ENCODE data around the gene LIPJ. TPM values are rescaled to one million over a fixed set of nuclear protein-coding genes. Genes with fewer than 3 reads are reported as not detected.

The LIPJ gene
- total and polyA plus RNA-seq, 4 experiments from 2014 or later = 0.19 to 0.32 TPM; not detected in 2

DNA sequence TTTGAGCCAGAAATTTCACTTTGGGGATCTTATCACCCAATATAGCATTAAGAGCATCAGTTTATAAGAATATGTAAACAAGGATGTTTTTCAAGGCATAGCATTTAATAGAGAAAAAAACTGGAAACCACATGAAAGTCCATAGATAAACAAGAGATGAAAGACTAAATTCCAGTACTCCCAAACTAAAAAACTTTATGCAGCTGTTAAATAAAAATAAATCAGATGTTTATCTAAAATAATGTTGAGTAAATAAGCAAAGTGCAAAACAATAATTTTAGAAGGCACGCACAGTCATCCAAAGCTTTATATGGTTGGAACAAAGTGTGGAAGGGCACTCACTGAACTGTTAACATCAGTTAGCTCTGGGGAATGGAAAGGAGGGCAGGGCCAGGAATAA, 24.4 kb upstream of the LIPJ start:
- CTCF ChIA-PET (ENCODE audit: partially characterized antibody) = interaction anchor here (0.6 to 2.4 kb wide), 3 partner anchors 21 to 499 kb away, joined by 3 to 14 read pairs (median 3); partner anchors contain the start of gene RNLS
- Mint-ChIP-seq H3K9me3 (no peaks in the 10 kb centered on the region), H3K27ac (no peak overlapping the region), H3K27me3 (peaks cover 0 to 2% of the 10 kb centered on the region in 2 donors), H3K4me1 (peaks cover 5 to 16% (median 8%) of the 10 kb centered on the region in 4 donors), H3K36me3 (no peaks in the 10 kb centered on the region), H3K4me3 (no peak overlapping the region)
- POLR2A ChIA-PET (ENCODE audit: partially characterized antibody) = no interaction called here
- no peak for DNase-seq
- Histone ChIP-seq H3K36me3 (ENCODE audit: insufficient read depth, low read length) (no peaks in the 10 kb centered on the region), H3K4me3 (ENCODE audit: low read length in 2 of 2) (no peak overlapping the region), H3K9me3 (ENCODE audit: control insufficient read depth in 1 of 2, low read length in 2 of 2) (no peaks in the 10 kb centered on the region), H3K27ac (ENCODE audit: low read depth, low read length) (no peak overlapping the region), H3K4me1 (ENCODE audit: insufficient read depth, low read length) (peaks cover 8% of the 10 kb centered on the region), H3K27me3 (ENCODE audit: insufficient read depth, low read length) (no peaks in the 10 kb centered on the region)
- intact Hi-C loops (cut with micrococcal nuclease) = loop anchor here (10.0 kb wide), 1 partner anchor 123 kb away; no protein-coding TSS in a partner anchor

DNA sequence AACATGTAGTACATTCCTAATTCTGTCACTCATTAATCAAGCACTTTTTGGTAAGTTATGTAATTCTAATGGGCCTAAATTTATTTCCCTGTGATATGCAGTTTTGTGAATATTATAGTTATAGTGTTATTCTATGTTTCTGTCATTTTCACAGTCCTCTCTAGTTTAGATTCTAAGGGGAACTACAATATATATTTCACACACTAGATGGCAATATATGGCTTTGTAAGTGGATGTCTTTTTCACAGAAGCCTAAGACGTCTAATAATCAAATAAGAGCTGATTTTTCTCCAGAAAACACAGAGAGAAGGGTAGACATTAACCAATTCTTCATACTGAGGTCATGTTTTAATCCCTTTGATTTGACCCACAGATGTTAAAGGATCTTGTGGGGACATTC, 21.5 kb upstream of the LIPJ start:
- H3K27ac ChIP-seq (ENCODE audit: low read depth, low read length) = no peak overlapping the region
- Mint-ChIP-seq H3K27me3 (peaks cover 0 to 2% of the 10 kb centered on the region in 2 donors), H3K9me3 (no peaks in the 10 kb centered on the region), H3K4me1 (peaks cover 3 to 6% (median 6%) of the 10 kb centered on the region in 4 donors), H3K36me3 (peaks cover 0 to 4% of the 10 kb centered on the region in 2 donors), H3K4me3 (no peak overlapping the region), H3K27ac (no peak overlapping the region)
- CTCF ChIA-PET (ENCODE audit: partially characterized antibody) = interaction anchor here (0.6 to 2.0 kb wide), 5 partner anchors 9 to 829 kb away, joined by 3 to 16 read pairs (median 4); no protein-coding TSS in a partner anchor
- H3K4me3 ChIP-seq (ENCODE audit: low read length in 2 of 2) = no peak overlapping the region
- H3K27me3 ChIP-seq (ENCODE audit: insufficient read depth, low read length) = no peaks in the 10 kb centered on the region
- DNase-seq = peak in 1 of 5 donors; percentile 17
- POLR2A ChIA-PET (ENCODE audit: partially characterized antibody) = no interaction called here
- intact Hi-C loops (cut with micrococcal nuclease) = loop anchor here (1.0 to 10.0 kb wide), 2 partner anchors 120 to 367 kb away; no protein-coding TSS in a partner anchor
- H3K4me1 ChIP-seq (ENCODE audit: insufficient read depth, low read length) = peaks cover 5% of the 10 kb centered on the region
- H3K9me3 ChIP-seq (ENCODE audit: control insufficient read depth in 1 of 2, low read length in 2 of 2) = no peaks in the 10 kb centered on the region
- no peaks in the 10 kb centered on the region for H3K36me3 ChIP-seq (ENCODE audit: insufficient read depth, low read length)

DNA sequence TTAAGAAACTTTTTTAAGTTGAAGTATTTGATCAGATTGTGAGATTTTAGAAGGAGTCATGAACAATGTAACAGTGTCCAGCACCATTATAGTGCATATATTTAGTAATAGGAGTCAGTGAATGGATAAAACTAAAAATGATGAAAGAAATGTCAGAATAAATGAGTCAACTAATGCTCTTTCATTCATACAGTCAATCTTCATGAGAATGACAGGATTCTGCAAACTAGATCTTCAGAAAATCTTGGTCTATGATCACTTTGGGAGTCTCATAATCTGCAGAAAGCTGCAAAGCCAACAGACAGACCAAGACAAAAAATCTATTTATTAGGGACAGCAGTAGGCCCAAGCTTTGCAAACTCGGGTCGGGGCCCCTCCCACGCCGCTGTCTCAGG, 4.2 kb upstream of the LIPJ start:
- H3K9me3 Mint-ChIP-seq = peaks cover 0 to 8% (median 0%) of the 10 kb centered on the region in 8 donors
- peaks cover 6 to 26% (median 14%) of the 10 kb centered on the region in 4 donors for H3K4me1 Mint-ChIP-seq
- intact Hi-C loops (cut with micrococcal nuclease) = loop anchor here (1.0 to 5.0 kb wide), 3 partner anchors 300 to 669 kb away; partner anchors contain the start of genes FAS, LIPA and STAMBPL1
- H3K4me3 ChIP-seq (ENCODE audit: low read length in 2 of 2) = peak overlapping the region in 1 of 2 donors; percentile 89
- no peak for DNase-seq
- H3K4me1 ChIP-seq (ENCODE audit: insufficient read depth, low read length) = peaks cover 7% of the 10 kb centered on the region
- ChIA-PET CTCF (ENCODE audit: partially characterized antibody) (interaction anchor here (0.8 to 1.8 kb wide), 23 partner anchors 9 to 764 kb away, joined by 3 to 27 read pairs (median 4); partner anchors contain the start of gene ATAD1), POLR2A (ENCODE audit: partially characterized antibody) (interaction anchor here (0.7 to 2.4 kb wide), 15 partner anchors 10 to 764 kb away, joined by 3 to 25 read pairs (median 4); partner anchors contain the start of genes ATAD1, KLLN, LIPA and PTEN)
- no peaks in the 10 kb centered on the region for H3K36me3 ChIP-seq (ENCODE audit: insufficient read depth, low read length)
- H3K27ac Mint-ChIP-seq = peak overlapping the region; percentile 32 to 93 (median 78)
- no peaks in the 10 kb centered on the region for H3K9me3 ChIP-seq (ENCODE audit: control insufficient read depth in 1 of 2, low read length in 2 of 2)
- H3K27ac ChIP-seq (ENCODE audit: low read depth, low read length) = peak overlapping the region; percentile 77
- no peaks in the 10 kb centered on the region for H3K36me3 Mint-ChIP-seq
- H3K27me3 ChIP-seq (ENCODE audit: insufficient read depth, low read length) = no peaks in the 10 kb centered on the region
- peak overlapping the region; percentile 91 to 96 (median 93) for H3K4me3 Mint-ChIP-seq
- no peaks in the 10 kb centered on the region for H3K27me3 Mint-ChIP-seq

DNA sequence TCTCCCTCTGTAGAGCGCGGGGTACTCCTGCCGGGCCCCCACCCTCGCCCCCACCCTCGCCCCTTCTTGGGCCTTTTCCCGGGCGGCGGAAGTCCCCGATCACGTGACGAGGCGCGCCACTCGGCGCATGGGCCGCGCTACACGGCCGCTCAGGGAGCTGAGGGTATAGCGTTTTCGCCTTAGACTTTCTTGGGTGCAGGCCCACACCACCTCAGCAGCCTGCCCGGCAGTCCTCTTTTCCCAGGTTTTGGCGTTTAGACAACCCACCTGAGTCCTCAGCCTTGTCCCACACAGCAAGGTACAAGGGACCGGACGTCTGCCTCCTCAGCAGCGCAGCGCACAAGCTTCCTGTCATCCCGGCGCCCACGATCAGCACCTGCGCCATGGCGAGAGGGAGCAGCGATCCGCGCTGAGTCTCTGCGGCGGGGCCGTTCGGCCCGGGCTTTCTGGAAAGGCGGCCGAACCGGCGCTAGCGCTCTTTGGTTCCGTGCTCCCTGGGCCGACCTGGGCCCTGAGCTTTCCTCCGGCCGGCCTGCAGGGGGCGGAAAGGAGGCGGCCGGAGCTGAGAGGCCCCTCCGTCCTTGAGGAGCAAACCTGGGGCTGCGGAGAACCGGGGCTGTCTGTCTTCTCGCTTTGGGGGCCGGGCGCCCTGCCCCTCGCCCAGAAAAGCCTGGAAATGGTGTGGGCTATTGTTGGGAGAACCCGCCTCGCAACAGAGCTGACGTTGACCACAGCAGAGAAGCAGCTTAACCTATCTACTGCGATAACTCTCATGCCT, 3.6 kb upstream of the LIPJ start, which contains the start of gene RNLS:
Gene RNLS (minus strand): TSS at position 513 of the 778 bp plus-strand sequence.
- intact Hi-C loops (cut with micrococcal nuclease) = loop anchor here (1.0 to 5.0 kb wide), 5 partner anchors 227 to 765 kb away; partner anchors contain the start of genes ATAD1, FAS, LIPA and STAMBPL1
- Mint-ChIP-seq H3K4me1 (peaks cover 6 to 26% (median 14%) of the 10 kb centered on the region in 4 donors), H3K4me3 (peak within 1 kb of the TSS; percentile 91 to 96 (median 93)), H3K9me3 (peaks cover 0 to 8% (median 0%) of the 10 kb centered on the region in 8 donors), H3K27me3 (no peaks in the 10 kb centered on the region), H3K36me3 (no peaks in the 10 kb centered on the region), H3K27ac (peak within 1 kb of the TSS; percentile 78 to 96 (median 93))
- no peaks in the 10 kb centered on the region for H3K9me3 ChIP-seq (ENCODE audit: control insufficient read depth in 1 of 2, low read length in 2 of 2)
- peaks cover 7% of the 10 kb centered on the region for H3K4me1 ChIP-seq (ENCODE audit: insufficient read depth, low read length)
- ChIA-PET POLR2A (ENCODE audit: partially characterized antibody) (interaction anchor here (0.7 to 2.4 kb wide), 19 partner anchors 9 to 768 kb away, joined by 3 to 25 read pairs (median 4); partner anchors contain the start of genes ATAD1, KLLN, LIPA and PTEN), CTCF (ENCODE audit: partially characterized antibody) (interaction anchor here (0.7 to 1.8 kb wide), 28 partner anchors 9 to 765 kb away, joined by 3 to 27 read pairs (median 4); partner anchors contain the start of gene ATAD1)
- peak within 1 kb of the TSS; percentile 72 to 89 for H3K4me3 ChIP-seq (ENCODE audit: low read length in 2 of 2)
- H3K36me3 ChIP-seq (ENCODE audit: insufficient read depth, low read length) = no peaks in the 10 kb centered on the region
- peak within 1 kb of the TSS; percentile 77 for H3K27ac ChIP-seq (ENCODE audit: low read depth, low read length)
- no peaks in the 10 kb centered on the region for H3K27me3 ChIP-seq (ENCODE audit: insufficient read depth, low read length)
- DNase-seq = peak; percentile 60 to 73 (median 65)

DNA sequence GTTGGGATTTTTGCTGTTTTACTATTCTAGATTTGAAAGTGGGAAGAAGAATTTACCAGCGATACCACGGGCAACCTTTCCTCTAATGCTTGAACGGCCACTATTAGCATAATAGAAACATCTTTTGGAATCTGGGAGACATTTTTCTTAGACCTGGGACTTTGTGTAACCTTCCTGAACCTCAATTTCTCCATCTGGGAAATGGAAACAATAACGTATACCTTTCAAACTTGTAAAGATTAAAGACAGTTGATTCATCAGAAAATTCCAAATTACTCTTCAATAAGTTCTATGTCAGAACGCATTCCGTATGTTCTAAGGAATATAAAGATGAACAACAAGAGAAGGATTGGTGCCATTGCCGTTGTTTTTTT, 3.0 kb upstream of the LIPJ start:
- Mint-ChIP-seq H3K36me3 (no peaks in the 10 kb centered on the region), H3K4me1 (peaks cover 6 to 26% (median 14%) of the 10 kb centered on the region in 4 donors), H3K27ac (peak overlapping the region; percentile 78 to 96 (median 93)), H3K4me3 (peak overlapping the region; percentile 91 to 96 (median 93)), H3K27me3 (no peaks in the 10 kb centered on the region), H3K9me3 (peaks cover 0 to 8% (median 0%) of the 10 kb centered on the region in 8 donors)
- CTCF ChIA-PET (ENCODE audit: partially characterized antibody) = interaction anchor here (0.7 to 1.8 kb wide), 23 partner anchors 8 to 765 kb away, joined by 3 to 27 read pairs (median 4); partner anchors contain the start of gene ATAD1
- Histone ChIP-seq H3K36me3 (ENCODE audit: insufficient read depth, low read length) (no peaks in the 10 kb centered on the region), H3K27me3 (ENCODE audit: insufficient read depth, low read length) (no peaks in the 10 kb centered on the region), H3K4me1 (ENCODE audit: insufficient read depth, low read length) (peaks cover 7% of the 10 kb centered on the region), H3K4me3 (ENCODE audit: low read length in 2 of 2) (peak overlapping the region; percentile 72 to 89), H3K9me3 (ENCODE audit: control insufficient read depth in 1 of 2, low read length in 2 of 2) (no peaks in the 10 kb centered on the region), H3K27ac (ENCODE audit: low read depth, low read length) (peak overlapping the region; percentile 77)
- intact Hi-C loops (cut with micrococcal nuclease) = loop anchor here (1.0 to 5.0 kb wide), 4 partner anchors 227 to 765 kb away; partner anchors contain the start of genes ATAD1, FAS and STAMBPL1
- no peak for DNase-seq
- POLR2A ChIA-PET (ENCODE audit: partially characterized antibody) = interaction anchor here (0.8 to 2.4 kb wide), 16 partner anchors 8 to 768 kb away, joined by 3 to 25 read pairs (median 4); partner anchors contain the start of genes ATAD1, KLLN, PTEN and STAMBPL1

DNA sequence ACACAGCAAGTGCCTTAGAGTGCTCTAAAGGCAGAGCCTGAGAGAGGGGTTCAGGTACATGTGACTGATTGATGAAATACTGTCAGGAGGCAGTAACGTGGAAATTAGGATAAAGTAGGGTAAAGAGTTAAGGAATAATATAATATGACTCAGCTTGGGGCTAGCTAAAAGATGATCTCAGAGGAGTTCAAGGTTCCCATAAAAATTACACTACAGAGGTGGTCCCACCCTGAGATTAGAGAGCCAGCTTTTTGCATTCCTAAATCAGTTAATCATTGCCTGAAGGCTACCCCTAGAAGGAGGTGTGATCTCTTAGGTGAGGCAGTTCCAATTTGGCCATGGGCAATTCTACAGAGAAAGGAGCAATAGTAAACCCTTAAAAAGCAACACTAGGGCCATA, 5.8 kb downstream of the LIPJ start:
- Mint-ChIP-seq H3K4me3 (no peak overlapping the region), H3K4me1 (no peaks in the 10 kb centered on the region), H3K27ac (no peak overlapping the region), H3K36me3 (no peaks in the 10 kb centered on the region), H3K27me3 (peaks cover 3% of the 10 kb centered on the region in 2 donors), H3K9me3 (no peaks in the 10 kb centered on the region)
- Histone ChIP-seq H3K4me1 (ENCODE audit: insufficient read depth, low read length) (no peaks in the 10 kb centered on the region), H3K9me3 (ENCODE audit: control insufficient read depth in 1 of 2, low read length in 2 of 2) (no peaks in the 10 kb centered on the region), H3K4me3 (ENCODE audit: low read length in 2 of 2) (no peak overlapping the region), H3K36me3 (ENCODE audit: insufficient read depth, low read length) (no peaks in the 10 kb centered on the region), H3K27ac (ENCODE audit: low read depth, low read length) (no peak overlapping the region), H3K27me3 (ENCODE audit: insufficient read depth, low read length) (no peaks in the 10 kb centered on the region)
- ChIA-PET CTCF (ENCODE audit: partially characterized antibody) (interaction anchor here (0.9 kb wide), 1 partner anchor 10 kb away, joined by 3 read pairs; the partner anchor contains the start of gene RNLS), POLR2A (ENCODE audit: partially characterized antibody) (interaction anchor here (1.0 kb wide), 1 partner anchor 9 kb away, joined by 6 read pairs; the partner anchor contains the start of gene RNLS)
- DNase-seq = no peak
- intact Hi-C loops (cut with micrococcal nuclease) = no loop called here
